Panc1 (cell line): Measurements from ENCODE around the gene MYO16. TPM values are rescaled to one million over a fixed set of nuclear protein-coding genes. Genes with fewer than 3 reads are reported as not detected.

Experiments used
- ATAC-seq: fragments of 200-7000 bp; cut with Tn5 transposase; 2 replicates; pipeline ENCODE4 v1.9.1; 2020; ENCODE audit warnings: mild to moderate bottlenecking, moderate library complexity
- BruUV-seq: library from RNA; stranded (reverse); fragments of 400-500 nt; replicated peaks from 2 replicates; lab custom pipeline; 2021; lab: Mats Ljungman, UMichigan
- CTCF ChIA-PET: fragments of 300-600 bp; sonication (Branson Sonifier 250); formaldehyde crosslinking; loops from one replicate; lab custom pipeline; 2022; ENCODE audit warnings: antibody characterized with exemption; lab: Charles Lee
- POLR2A ChIA-PET: fragments of 300-600 bp; sonication (Branson Sonifier 250); formaldehyde crosslinking; loops from one replicate; lab custom pipeline; 2022; ENCODE audit warnings: antibody characterized with exemption; lab: Charles Lee
- DNase-seq: peaks from one replicate; pipeline ENCODE4 v3.0.0-alpha.2; 2010; ENCODE audit warnings: low read depth, low spot score
- H3K27ac ChIP-seq: 2 replicates; pipeline ENCODE4 v1.5.1; 2011; ENCODE audit warnings: mild to moderate bottlenecking, low read length, inconsistent platforms
- H3K27me3 ChIP-seq: fragments of 200-500 bp; sonication (Bioruptor generic); 2 replicates; pipeline ENCODE4 v1.6.0; 2014; ENCODE audit warnings: low read length, inconsistent platforms; ENCODE audit not compliant: control insufficient read depth, insufficient read depth
- H3K36me3 ChIP-seq: fragments of 200-500 bp; sonication (Bioruptor generic); 2 replicates; pipeline ENCODE4 v1.5.1; 2014; ENCODE audit warnings: inconsistent platforms, mild to moderate bottlenecking, low read length, moderate library complexity; ENCODE audit not compliant: control insufficient read depth, insufficient read depth
- H3K4me1 ChIP-seq: 2 replicates; pipeline ENCODE4 v1.5.1; 2011; ENCODE audit warnings: inconsistent platforms, mild to moderate bottlenecking, low read length, moderate library complexity; ENCODE audit not compliant: control insufficient read depth, insufficient read depth
- H3K4me3 ChIP-seq, 2 experiments: 2 replicates each; pipeline ENCODE4 v1.5.1; 2011 to 2012; ENCODE audit warnings: low read depth in 2 of 2, low read length in 2 of 2, mild to moderate bottlenecking in 2 of 2, inconsistent platforms in 1 of 2, moderate library complexity in 1 of 2
- H3K9me3 ChIP-seq: fragments of 200-500 bp; sonication (Bioruptor generic); 2 replicates; pipeline ENCODE4 v1.5.1; 2014; ENCODE audit warnings: low read depth, mild to moderate bottlenecking, inconsistent platforms, low read length, moderate library complexity; ENCODE audit not compliant: control insufficient read depth, insufficient read depth
- CTCF ChIP-seq: fragments of 450-650 bp; IDR thresholded peaks from 2 replicates; pipeline ENCODE4 v1.5.1; 2017; ENCODE audit warnings: mild to moderate bottlenecking
- POLR2AphosphoS5 ChIP-seq: IDR thresholded peaks from 2 replicates; pipeline ENCODE4 v1.6.1; 2012; ENCODE audit warnings: mild to moderate bottlenecking, low read depth, low read length, moderate library complexity
- SIN3A ChIP-seq: IDR thresholded peaks from 2 replicates; pipeline ENCODE4 v1.6.1; 2012; ENCODE audit warnings: low read depth, mild to moderate bottlenecking, low read length, moderate library complexity, borderline replicate concordance; ENCODE audit not compliant: insufficient read depth
- TCF7L2 ChIP-seq: IDR thresholded peaks from 2 replicates; pipeline ENCODE4 v1.6.1; 2011; ENCODE audit warnings: mild to moderate bottlenecking, low read depth, low read length, inconsistent platforms
- in situ Hi-C: cut with HindIII; loops from 2 replicates; pipeline ENCODE4 v1.10.0; 2016; ENCODE audit warnings: low sequenced_read_pairs, low pct_unique_long_range_greater_than_20kb
- intact Hi-C: fragments of 100-400 bp; cut with micrococcal nuclease; formaldehyde crosslinking; loops from one replicate; pipeline ENCODE4 v1.10.0; 2022; ENCODE audit not compliant: unreplicated experiment
- total RNA-seq: library from RNA; stranded (reverse); gene quantifications from one replicate; pipeline ENCODE4 v1.2.1, GENCODE V29; 2021; ENCODE audit not compliant: unreplicated experiment
- TF ChIP-seq, protein P1 (sequence below), 2 experiments: IDR thresholded peaks; 2 replicates each; pipeline ENCODE4 v1.6.1; 2011 to 2012; ENCODE audit warnings: low read depth in 2 of 2, control low read depth in 1 of 2, low read length in 1 of 2, mild to moderate bottlenecking in 1 of 2, moderate library complexity in 1 of 2; ENCODE audit not compliant: insufficient read depth in 1 of 2

Gene MYO16
- total RNA-seq, 1 experiment from 2014 or later, result 0.08 TPM

- intact Hi-C loops, result no loop called here
- BruUV-seq, result no TSS peak
- POLR2A ChIA-PET, result interaction anchor here (0.6 to 1.6 kb wide), 4 partner anchors 15 to 732 kb away, joined by 7 to 16 read pairs (median 8); no protein-coding TSS in a partner anchor
These were observed 525.8 kb downstream of the MYO16 start for GRCh38 chr13:109154966-109155761.

GRCh38 chr13:109156181-109156935, 526.9 kb downstream of the MYO16 start:
- no TSS peak for BruUV-seq
- POLR2A ChIA-PET, result interaction anchor here (0.6 to 1.6 kb wide), 2 partner anchors 119 to 1406 kb away, joined by 4 to 7 read pairs; no protein-coding TSS in a partner anchor

More at GRCh38 chr13:109154966-109155761, 525.8 kb downstream of the MYO16 start:
- Histone ChIP-seq H3K27me3 (no peaks in the 10 kb centered on the region), H3K4me3 (peak overlapping the region; percentile 21 to 57), H3K9me3 (no peaks in the 10 kb centered on the region), H3K4me1 (peaks cover 47% of the 10 kb centered on the region), H3K36me3 (no peaks in the 10 kb centered on the region), H3K27ac (peak overlapping the region; percentile 79)
- CTCF ChIA-PET, result interaction anchor here (0.6 kb wide), 1 partner anchor 390 kb away, joined by 3 read pairs; no protein-coding TSS in a partner anchor
- in situ Hi-C loops, result no loop called here
- TF ChIP-seq CTCF, result peak; percentile 14; the same call in 1 of the 2 replicates
- TF ChIP-seq POLR2AphosphoS5, result no peak
- ATAC-seq (peak; percentile 17), DNase-seq (no peak)

More at GRCh38 chr13:109156181-109156935, 526.9 kb downstream of the MYO16 start:
- peaks cover 43% of the 10 kb centered on the region for H3K4me1 ChIP-seq
- H3K9me3 ChIP-seq, result no peaks in the 10 kb centered on the region
- in situ Hi-C loops, result no loop called here
- CTCF ChIA-PET, result no interaction called here
- H3K27me3 ChIP-seq, result no peaks in the 10 kb centered on the region
- DNase-seq, result peak; percentile 66
- peak overlapping the region; percentile 2 to 57; a peak in 3 of 4 replicates for H3K4me3 ChIP-seq
- intact Hi-C loops, result no loop called here
- no peak for TF ChIP-seq CTCF
- no peak for TF ChIP-seq SIN3A
- TF ChIP-seq, protein P1, sequence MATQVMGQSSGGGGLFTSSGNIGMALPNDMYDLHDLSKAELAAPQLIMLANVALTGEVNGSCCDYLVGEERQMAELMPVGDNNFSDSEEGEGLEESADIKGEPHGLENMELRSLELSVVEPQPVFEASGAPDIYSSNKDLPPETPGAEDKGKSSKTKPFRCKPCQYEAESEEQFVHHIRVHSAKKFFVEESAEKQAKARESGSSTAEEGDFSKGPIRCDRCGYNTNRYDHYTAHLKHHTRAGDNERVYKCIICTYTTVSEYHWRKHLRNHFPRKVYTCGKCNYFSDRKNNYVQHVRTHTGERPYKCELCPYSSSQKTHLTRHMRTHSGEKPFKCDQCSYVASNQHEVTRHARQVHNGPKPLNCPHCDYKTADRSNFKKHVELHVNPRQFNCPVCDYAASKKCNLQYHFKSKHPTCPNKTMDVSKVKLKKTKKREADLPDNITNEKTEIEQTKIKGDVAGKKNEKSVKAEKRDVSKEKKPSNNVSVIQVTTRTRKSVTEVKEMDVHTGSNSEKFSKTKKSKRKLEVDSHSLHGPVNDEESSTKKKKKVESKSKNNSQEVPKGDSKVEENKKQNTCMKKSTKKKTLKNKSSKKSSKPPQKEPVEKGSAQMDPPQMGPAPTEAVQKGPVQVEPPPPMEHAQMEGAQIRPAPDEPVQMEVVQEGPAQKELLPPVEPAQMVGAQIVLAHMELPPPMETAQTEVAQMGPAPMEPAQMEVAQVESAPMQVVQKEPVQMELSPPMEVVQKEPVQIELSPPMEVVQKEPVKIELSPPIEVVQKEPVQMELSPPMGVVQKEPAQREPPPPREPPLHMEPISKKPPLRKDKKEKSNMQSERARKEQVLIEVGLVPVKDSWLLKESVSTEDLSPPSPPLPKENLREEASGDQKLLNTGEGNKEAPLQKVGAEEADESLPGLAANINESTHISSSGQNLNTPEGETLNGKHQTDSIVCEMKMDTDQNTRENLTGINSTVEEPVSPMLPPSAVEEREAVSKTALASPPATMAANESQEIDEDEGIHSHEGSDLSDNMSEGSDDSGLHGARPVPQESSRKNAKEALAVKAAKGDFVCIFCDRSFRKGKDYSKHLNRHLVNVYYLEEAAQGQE (IDR thresholded peaks at IDR 0.05; ENCODE audit: insufficient read depth in 1 of 2, low read depth in 2 of 2, low read length in 1 of 2), result no peak
- TF ChIP-seq TCF7L2, result no peak
- TF ChIP-seq POLR2AphosphoS5, result no peak
- H3K36me3 ChIP-seq, result no peaks in the 10 kb centered on the region
- ATAC-seq, result peak; percentile 73
- peak overlapping the region; percentile 79 for H3K27ac ChIP-seq
